Measurements from ENCODE around the gene TRPV4. TPM values are rescaled to one million over a fixed set of nuclear protein-coding genes. Genes with fewer than 3 reads are reported as not detected.

Gene TRPV4
- total and polyA plus RNA-seq, 2 donors (not counting 3 experiments of a cell fraction or from before 2014, with no cell fraction given): 8.8 to 22.3 TPM

- FAIRE-seq (no peak), DNase-seq (ENCODE audit: low read depth, low spot score) (no peak)
- no TSS peak for BruUV-seq (replicated peaks)
- H3K9me1 ChIP-seq (replicated peaks; ENCODE audit: control insufficient read depth, extremely low read depth, insufficient read depth, low read length): no peaks in the 10 kb centered on the region
- H3K27ac ChIP-seq (ENCODE audit: insufficient read depth, low read depth, low read length): no peak overlapping the region
- ChIA-PET CTCF (interaction anchor here (1.2 to 1.6 kb wide), 4 partner anchors 8 to 143 kb away, joined by 3 to 13 read pairs (median 6); no protein-coding TSS in a partner anchor), POLR2A (no interaction called here)
- H3K4me1 ChIP-seq (ENCODE audit: control insufficient read depth, extremely low read depth, insufficient read depth, low read length): peaks cover 8% of the 10 kb centered on the region
- no peak overlapping the region for H3K4me2 ChIP-seq (ENCODE audit: insufficient read depth, low read length)
- no peaks in the 10 kb centered on the region for H4K20me1 ChIP-seq (replicated peaks; ENCODE audit: control insufficient read depth, extremely low read depth, insufficient read depth, low read length)
- H3K9ac ChIP-seq (replicated peaks; ENCODE audit: extremely low read depth, insufficient read depth, low read length): no peak overlapping the region
- dilution Hi-C loops (cut with MboI; ENCODE audit: extremely low pct_ligation_motif_present, low sequenced_read_pairs) (no loop called here), intact Hi-C loops (cut with micrococcal nuclease) (no loop called here)
- H2AFZ ChIP-seq (ENCODE audit: low read depth, low read length): no peak overlapping the region
- H3K4me3 ChIP-seq (replicated peaks in 1 of 3; ENCODE audit: insufficient read depth in 1 of 3, low read depth in 1 of 3, low read length in 3 of 3): no peak overlapping the region
- H3K36me3 ChIP-seq (ENCODE audit: control insufficient read depth in 2 of 2, extremely low read depth in 1 of 2, insufficient read depth in 2 of 2, low read length in 2 of 2): no peaks in the 10 kb centered on the region
- no peaks in the 10 kb centered on the region for H3K79me2 ChIP-seq (ENCODE audit: control insufficient read depth, insufficient read depth, low read length)
- no peaks in the 10 kb centered on the region for H3K27me3 ChIP-seq (ENCODE audit: control insufficient read depth in 2 of 2, insufficient read depth in 2 of 2, low read length in 2 of 2)
- no peaks in the 10 kb centered on the region for H3K9me3 ChIP-seq (replicated peaks; ENCODE audit: control insufficient read depth, insufficient read depth, low read length)
- no peak for TF ChIP-seq MAX (IDR thresholded peaks at IDR 0.05; ENCODE audit: insufficient read depth, insufficient read length)
- no peak for TF ChIP-seq FOS (IDR thresholded peaks at IDR 0.05; ENCODE audit: borderline replicate concordance, insufficient read depth, low read length)
- TF ChIP-seq EZH2 (IDR thresholded peaks at IDR 0.05; ENCODE audit: borderline replicate concordance, low read depth, low read length, severe bottlenecking): no peak
- no peak for TF ChIP-seq MYC (IDR thresholded peaks at IDR 0.05; ENCODE audit: low read depth, low read length)
- no peak for TF ChIP-seq CTCF (IDR thresholded peaks at IDR 0.05; ENCODE audit: extremely low read depth in 1 of 2, insufficient read depth in 1 of 2, low read depth in 1 of 2, low read length in 2 of 2)
- no peak for TF ChIP-seq GATA2 (IDR thresholded peaks at IDR 0.05; ENCODE audit: insufficient read depth, insufficient read length, low read depth, low read length)
- TF ChIP-seq POLR2A (IDR thresholded peaks at IDR 0.05; ENCODE audit: low read depth, low read length): no peak
- no peak for TF ChIP-seq JUN (IDR thresholded peaks at IDR 0.05; ENCODE audit: borderline replicate concordance, insufficient read depth, insufficient read length, low read depth)
- TF ChIP-seq POLR2AphosphoS5 (IDR thresholded peaks at IDR 0.05; ENCODE audit: insufficient read depth, low read depth, low read length): no peak
These were observed 92.4 kb downstream of the TRPV4 start for GRCh38 chr12:109740694-109741245.

Data from endothelial cell of umbilical vein (primary cell).